KOPT-K1 (cell line): ENCODE data around the gene OTC.

Experiments used
- H3K27ac ChIP-seq: fragments of 200-600 bp; sonication (generic); 2 replicates; pipeline ENCODE4 v1.5.1; 2016; ENCODE audit warnings: antibody characterized with exemption, mild to moderate bottlenecking, low read depth, low read length; ENCODE audit not compliant: poor library complexity, severe bottlenecking
- H3K36me3 ChIP-seq: fragments of 200-600 bp; sonication (generic); 2 replicates; pipeline ENCODE4 v1.5.1; 2017; ENCODE audit warnings: antibody characterized with exemption, mild to moderate bottlenecking, low read length, moderate library complexity; ENCODE audit not compliant: insufficient read depth
- H3K9me3 ChIP-seq: fragments of 200-600 bp; sonication (generic); 2 replicates; pipeline ENCODE4 v1.5.1; 2017; ENCODE audit warnings: antibody characterized with exemption, low read length, mild to moderate bottlenecking; ENCODE audit not compliant: insufficient read depth, poor library complexity, severe bottlenecking

Gene OTC

DNA sequence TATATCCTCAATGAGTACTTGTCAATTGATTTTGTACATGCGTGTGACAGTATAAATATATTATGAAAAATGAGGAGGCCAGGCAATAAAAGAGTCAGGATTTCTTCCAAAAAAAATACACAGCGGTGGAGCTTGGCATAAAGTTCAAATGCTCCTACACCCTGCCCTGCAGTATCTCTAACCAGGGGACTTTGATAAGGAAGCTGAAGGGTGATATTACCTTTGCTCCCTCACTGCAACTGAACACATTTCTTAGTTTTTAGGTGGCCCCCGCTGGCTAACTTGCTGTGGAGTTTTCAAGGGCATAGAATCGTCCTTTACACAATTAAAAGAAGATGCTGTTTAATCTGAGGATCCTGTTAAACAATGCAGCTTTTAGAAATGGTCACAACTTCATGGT lies at the start of gene OTC:
Gene OTC (plus strand): TSS at position 243 of the 400 bp plus-strand sequence. CDS start 93 bp downstream, at position 336.
- Histone ChIP-seq H3K27ac (no peak within 1 kb of the TSS), H3K9me3 (no peaks in the 10 kb centered on the region), H3K36me3 (no peaks in the 10 kb centered on the region)

DNA sequence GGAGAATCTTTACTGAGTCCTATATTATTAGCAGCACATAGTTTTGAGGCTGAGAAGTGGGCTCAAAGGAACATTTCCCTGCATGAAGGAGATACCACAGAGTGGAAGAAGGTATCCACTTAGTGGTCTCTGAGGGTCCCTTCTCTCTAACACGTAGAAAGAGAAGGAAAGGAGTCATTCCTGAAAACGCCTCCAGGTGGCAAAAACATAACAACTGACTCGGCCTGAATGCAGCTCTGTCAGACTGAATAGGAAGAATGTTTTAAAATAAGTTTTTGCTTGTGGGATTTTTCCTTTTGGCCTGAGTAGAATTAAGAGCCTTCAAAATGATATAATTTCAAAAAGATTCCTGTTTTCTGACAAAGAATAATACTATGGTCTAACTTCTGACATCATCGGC lies 48.4 kb upstream of the OTC start:
- no peaks in the 10 kb centered on the region for H3K9me3 ChIP-seq
- H3K36me3 ChIP-seq, result no peaks in the 10 kb centered on the region
- no peak overlapping the region for H3K27ac ChIP-seq

DNA sequence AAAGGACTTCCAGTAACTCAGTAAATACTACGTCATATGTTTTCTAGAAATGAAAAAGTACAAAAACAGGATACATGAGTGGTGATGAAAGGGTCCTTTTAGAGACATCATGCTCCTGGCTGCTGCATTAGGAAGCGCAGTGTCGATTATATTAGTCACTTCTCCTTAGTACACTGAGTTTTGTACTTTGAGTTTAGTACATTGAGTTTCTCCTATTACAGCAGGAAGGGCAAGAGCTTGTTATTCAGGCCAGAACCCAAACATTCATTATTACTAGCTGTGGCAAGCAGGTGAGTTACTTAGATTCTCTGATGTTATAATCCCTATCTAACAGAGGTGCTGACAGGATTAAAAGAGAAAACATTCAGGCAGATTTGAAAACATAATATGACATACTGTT lies 46.4 kb upstream of the OTC start:
- Histone ChIP-seq H3K27ac (no peak overlapping the region), H3K36me3 (no peaks in the 10 kb centered on the region), H3K9me3 (no peaks in the 10 kb centered on the region)

DNA sequence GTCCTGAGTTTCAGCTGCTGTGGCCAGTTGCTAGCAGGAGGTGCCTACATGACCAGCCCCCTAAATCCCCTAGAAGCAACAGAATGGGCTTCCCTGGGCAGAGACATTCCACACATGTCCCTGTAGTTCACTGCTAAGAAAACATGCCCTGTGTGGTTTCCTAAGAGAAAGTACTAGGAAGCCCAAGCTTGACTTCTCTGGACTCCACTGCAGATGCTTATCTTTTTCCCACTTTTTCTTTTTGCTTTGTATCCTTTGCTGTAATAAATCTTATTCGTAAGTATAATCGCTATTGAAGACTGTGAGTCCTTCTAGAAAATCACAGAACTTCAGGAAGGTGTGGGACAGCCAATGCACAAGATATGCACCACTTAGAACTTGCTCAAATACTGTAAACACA lies 40.7 kb upstream of the OTC start:
- H3K27ac ChIP-seq, result no peak overlapping the region
- no peaks in the 10 kb centered on the region for H3K9me3 ChIP-seq
- H3K36me3 ChIP-seq, result no peaks in the 10 kb centered on the region; the same call in 1 of the 2 replicates

DNA sequence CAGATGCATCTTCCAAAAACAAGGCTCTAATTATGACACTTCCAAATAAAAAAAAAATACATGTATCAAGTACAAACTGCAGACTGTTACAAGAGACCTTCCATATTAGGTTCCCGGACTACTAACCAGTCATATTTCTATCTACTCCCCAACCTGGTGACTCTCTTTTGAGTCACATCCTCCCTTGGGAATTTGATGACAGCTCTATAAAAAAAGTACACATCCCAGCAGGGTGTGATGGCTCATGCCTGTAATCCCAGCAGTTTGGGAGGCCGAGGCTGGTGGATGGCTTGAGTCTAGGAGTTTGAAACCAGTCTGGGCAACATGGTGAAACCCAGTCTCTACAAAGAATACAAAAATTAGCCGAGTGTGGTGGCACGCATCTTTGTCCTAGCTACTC lies 40.0 kb upstream of the OTC start:
- Histone ChIP-seq H3K27ac (no peak overlapping the region), H3K9me3 (no peaks in the 10 kb centered on the region), H3K36me3 (no peaks in the 10 kb centered on the region; the same call in 1 of the 2 replicates)

DNA sequence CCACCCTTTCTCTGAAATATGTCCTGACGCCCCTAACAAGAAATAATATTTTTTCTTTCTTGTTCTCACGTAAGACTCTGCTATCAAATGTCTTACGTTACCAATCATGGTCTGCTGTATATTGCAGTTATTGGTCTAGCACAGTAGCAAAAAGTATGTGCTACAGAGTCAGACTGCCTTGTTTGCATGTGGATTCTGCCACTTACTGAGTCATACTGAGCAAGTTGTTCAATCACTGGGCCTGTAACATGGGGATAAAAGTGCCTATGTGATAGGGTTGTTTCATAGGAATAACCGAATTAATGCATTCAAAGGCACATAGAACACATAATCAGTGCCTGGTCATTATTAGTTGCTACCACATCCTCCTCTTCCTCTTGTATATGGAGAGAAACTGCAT lies 39.2 kb upstream of the OTC start:
- H3K27ac ChIP-seq, result no peak overlapping the region
- H3K36me3 ChIP-seq, result no peaks in the 10 kb centered on the region; the same call in 1 of the 2 replicates
- H3K9me3 ChIP-seq, result no peaks in the 10 kb centered on the region

DNA sequence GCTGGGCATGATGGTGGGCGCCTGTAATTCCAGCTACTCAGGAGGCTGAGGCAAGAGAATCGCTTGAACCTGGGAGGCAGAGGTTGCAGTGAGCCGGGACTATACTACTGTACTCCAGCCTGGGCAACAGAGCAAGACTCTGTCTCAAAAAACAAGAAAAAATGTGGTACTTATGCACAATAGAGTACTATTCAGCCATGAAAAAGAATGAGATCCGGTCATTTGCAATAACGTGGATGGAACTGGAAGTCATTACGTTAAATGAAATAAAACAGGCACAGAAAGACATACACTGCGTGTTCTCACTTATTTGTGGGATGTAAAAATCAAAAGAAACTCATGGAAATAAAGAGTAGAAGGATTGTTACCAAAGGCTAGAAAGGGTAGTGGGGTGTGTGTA lies 37.2 kb upstream of the OTC start:
- H3K27ac ChIP-seq, result no peak overlapping the region
- no peaks in the 10 kb centered on the region for H3K9me3 ChIP-seq
- no peaks in the 10 kb centered on the region; the same call in 1 of the 2 replicates for H3K36me3 ChIP-seq

DNA sequence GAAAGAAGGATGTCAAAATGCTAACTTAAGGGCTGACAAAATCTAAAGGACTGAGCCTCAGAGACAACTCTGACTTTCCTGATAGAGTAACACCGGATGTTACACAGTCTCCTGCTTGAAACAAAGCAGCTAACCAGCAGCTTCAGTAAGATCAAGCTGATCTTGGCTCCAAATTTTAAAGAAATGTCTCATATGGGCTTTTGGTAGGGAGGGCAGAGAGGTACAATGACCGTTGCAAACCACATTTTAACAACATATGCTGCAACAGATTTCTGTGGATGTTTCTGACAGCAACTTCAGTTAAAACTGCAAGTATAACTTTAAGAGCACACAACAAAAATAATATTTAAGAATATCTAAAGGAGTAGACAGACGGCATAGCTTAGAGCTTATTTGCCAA lies 34.2 kb upstream of the OTC start:
- Histone ChIP-seq H3K27ac (no peak overlapping the region), H3K36me3 (no peaks in the 10 kb centered on the region; the same call in 1 of the 2 replicates), H3K9me3 (no peaks in the 10 kb centered on the region)

DNA sequence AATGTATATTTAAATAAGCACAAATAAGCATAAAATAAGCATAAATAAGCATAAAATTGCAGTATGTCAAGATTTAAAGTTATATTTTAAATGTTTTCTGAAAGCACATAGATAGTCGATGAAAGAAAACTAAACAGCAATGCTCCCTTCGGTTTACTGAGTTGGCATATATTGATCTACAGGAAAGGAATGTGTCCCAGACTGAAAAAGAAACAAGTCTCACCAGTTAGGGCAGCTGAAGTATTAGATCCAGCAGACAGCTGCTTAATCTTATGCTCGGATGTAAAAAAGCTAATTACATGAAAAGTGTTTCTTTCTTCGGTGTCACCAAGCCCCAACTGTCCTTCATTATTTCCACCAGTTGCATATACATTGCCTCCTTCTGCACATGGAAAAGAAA lies 33.8 kb upstream of the OTC start:
- Histone ChIP-seq H3K27ac (no peak overlapping the region), H3K36me3 (no peaks in the 10 kb centered on the region; the same call in 1 of the 2 replicates), H3K9me3 (no peaks in the 10 kb centered on the region)

DNA sequence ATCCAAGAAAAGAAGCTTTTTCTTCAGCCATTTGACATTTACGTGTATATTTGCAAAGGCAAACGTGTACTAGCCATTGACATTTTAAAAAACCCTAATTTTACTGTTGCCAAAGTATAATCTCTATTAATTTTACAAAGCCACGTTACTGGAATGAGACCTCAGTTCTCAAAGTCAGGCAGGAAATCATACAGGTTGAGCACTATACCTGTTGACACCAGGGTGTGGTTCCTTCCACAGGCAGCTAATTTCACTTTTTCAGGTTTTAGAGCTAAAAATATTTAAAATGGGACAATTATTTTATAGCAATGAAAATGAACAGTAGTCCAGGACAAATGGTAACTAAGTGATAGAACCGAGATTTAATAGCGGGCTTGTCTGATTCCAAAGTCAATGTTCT lies 31.6 kb upstream of the OTC start:
- Histone ChIP-seq H3K36me3 (no peaks in the 10 kb centered on the region; the same call in 1 of the 2 replicates), H3K27ac (no peak overlapping the region), H3K9me3 (no peaks in the 10 kb centered on the region)

DNA sequence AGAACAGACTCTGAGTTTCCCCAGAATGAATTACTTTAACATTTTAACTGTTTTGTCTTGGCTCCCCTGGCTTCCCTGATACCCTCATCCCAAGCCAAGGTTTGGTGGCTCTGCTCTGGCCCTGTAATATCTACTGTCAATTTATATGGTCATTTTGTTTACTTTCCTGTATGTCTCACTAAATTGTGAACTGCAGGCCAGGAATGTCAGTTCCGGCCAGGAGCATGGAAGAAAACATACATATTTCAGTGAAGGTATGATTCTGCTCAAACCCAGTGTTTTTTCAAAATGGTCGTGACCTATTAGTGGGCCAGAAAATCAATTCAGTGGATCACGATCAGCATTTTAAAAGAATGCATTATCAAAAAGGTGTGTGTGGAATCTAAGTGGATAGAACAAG lies 26.3 kb upstream of the OTC start:
- Histone ChIP-seq H3K9me3 (no peaks in the 10 kb centered on the region), H3K27ac (no peak overlapping the region), H3K36me3 (no peaks in the 10 kb centered on the region)

DNA sequence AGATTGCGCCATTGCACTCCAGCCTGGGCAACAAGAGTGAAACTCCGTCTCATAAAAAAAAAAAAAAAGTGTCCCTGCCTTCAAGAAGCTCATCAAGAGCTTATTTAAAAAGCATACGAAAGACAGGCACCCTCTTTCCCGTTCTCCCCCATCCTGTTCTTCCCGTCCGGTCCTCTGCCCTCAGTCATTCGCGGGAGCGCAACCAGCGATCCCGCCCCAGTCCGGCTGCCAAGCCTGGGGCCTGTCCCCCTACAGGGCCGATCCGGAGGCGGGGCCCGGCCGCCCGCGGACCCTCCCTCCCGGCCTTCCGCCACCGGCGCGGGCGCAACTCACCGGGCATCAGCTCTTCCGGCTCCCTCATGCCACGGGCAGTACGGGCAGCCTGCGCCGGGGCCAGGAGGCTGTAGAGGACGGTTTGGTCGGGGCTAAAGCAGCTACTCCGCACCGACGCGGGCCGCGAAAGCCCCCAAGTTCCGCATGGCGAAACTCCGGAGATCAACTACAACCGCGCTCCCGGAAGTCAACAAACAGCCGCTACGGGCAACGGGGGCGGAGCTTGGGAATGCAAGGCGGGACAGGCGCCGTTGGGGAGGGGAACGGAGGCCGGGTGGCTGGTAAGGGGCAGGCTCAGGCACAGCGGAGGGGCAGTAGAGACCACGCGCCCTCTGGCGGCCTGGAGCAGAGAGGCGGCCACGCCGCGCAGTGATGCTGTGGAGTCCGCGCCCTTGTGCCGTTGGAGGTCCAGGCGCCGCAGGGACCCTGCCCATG lies 25.2 kb upstream of the OTC start, which contains the start of gene RPGR:
Gene RPGR (minus strand): TSS at position 503 of the 768 bp plus-strand sequence. CDS start 142 bp downstream, at position 361.
- Histone ChIP-seq H3K36me3 (no peaks in the 10 kb centered on the region), H3K27ac (peak within 1 kb of the TSS; percentile 65), H3K9me3 (no peaks in the 10 kb centered on the region)

DNA sequence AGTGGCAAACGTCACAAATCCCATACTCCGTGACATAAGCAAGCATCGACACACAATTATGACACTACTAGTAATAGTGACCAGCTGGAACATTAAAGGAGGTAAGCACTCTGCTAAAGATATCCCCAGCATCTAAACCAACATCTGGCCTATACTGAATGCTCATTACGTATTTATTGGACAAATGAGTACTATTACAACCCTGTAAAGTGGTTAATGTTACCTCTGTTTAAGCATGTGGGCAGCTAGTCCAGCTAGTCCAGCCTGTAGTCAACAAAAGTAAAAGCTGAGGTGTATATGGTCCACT lies 24.7 kb upstream of the OTC start:
- H3K9me3 ChIP-seq, result no peaks in the 10 kb centered on the region
- peak overlapping the region; percentile 31 for H3K27ac ChIP-seq
- H3K36me3 ChIP-seq, result no peaks in the 10 kb centered on the region

DNA sequence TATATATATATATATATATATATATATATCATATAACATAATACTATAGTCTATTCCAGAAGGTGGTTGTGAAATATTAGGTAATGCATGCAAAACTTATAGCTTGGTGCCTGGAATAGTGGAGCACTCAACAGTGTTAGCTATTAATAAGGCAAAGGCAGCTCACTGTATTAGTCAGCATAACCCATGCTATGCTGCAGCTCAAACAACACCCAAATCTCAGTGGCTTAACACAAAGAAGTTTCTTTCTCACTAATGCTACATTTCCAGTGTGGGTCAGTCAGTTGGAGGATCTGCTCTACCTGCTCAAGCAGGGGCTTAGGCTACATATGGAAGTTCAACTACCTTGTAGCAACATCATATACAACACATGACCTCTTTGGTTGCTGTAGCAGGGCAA lies 19.9 kb upstream of the OTC start:
- no peaks in the 10 kb centered on the region for H3K36me3 ChIP-seq
- H3K27ac ChIP-seq, result no peak overlapping the region
- no peaks in the 10 kb centered on the region for H3K9me3 ChIP-seq

DNA sequence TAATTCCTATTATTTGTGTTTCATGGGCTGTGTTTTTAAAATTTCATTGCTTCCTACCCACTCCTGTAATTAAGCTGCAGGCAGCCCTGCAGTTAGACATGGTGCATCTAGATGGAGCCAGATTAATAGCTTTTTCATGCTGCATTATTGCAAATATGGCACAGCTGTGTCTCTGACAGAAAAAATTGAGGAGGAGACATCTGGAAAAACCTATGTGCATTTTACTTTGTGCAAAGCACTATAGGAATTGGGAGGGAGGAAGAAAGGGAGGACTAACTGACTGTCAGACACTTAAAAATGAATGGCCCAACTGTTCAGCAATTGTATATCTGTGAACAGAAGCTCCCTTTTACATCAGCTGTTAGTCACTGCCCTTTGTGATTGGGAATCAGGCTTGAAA lies 17.0 kb upstream of the OTC start:
- H3K9me3 ChIP-seq, result no peaks in the 10 kb centered on the region
- no peaks in the 10 kb centered on the region for H3K36me3 ChIP-seq
- no peak overlapping the region for H3K27ac ChIP-seq

DNA sequence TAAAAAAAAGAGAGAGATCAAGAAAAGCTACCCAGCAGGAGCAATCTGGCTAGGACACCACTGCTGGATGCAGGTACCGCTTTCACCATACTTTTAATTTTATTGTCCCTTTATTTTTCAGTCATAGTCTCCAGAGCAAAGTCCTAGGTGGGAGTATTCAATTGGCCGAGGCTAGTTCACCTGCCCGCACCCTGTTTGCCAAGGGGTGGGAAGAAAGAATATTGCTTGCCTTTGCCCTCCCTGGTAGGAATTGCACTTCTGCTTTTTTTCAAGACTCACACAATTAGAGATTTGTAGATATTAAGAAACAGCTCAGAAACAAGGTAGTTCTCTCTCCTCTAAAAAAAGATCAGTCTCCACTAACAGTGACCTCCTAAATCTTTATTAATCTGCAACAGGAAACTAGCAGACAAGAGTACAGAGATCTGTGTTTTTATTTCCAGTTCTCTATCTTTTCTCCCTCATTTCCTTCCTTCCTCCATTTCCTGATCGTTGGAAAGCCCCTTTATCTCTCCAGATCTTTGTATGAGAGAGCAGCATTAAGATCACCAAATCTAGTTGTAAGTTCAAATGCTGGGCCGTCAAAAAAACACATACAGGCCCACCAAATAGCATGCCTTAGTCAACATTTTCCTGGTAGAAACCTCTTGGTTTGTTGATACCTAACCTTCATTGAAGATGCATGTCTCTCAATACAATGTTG lies 15.7 kb upstream of the OTC start:
- H3K27ac ChIP-seq, result no peak overlapping the region

More for the DNA sequence above, 15.7 kb upstream of the OTC start:
- Histone ChIP-seq H3K9me3 (no peaks in the 10 kb centered on the region), H3K36me3 (no peaks in the 10 kb centered on the region)
